HG02981 (cell line): ENCODE results near the gene DOK4.

Experiments
- ATAC-seq: cut with Tn5 transposase; IDR thresholded peaks from one replicate; pipeline ENCODE4 v1.9.1; 2021; ENCODE audit warnings: mild to moderate bottlenecking, moderate library complexity; ENCODE audit not compliant: unreplicated experiment

Gene DOK4

GRCh38 chr16:57519796-57520360, 33.6 kb upstream of the DOK4 start:
- ATAC-seq = no peak

GRCh38 chr16:57518922-57519321, 32.6 kb upstream of the DOK4 start:
- no peak for ATAC-seq

GRCh38 chr16:57518520-57518919, 32.2 kb upstream of the DOK4 start:
- ATAC-seq = no peak

- ATAC-seq = no peak
Observed at GRCh38 chr16:57517397-57518367, 31.4 kb upstream of the DOK4 start.

GRCh38 chr16:57516773-57517172, 30.5 kb upstream of the DOK4 start:
- ATAC-seq = no peak

GRCh38 chr16:57516176-57516725, 30.0 kb upstream of the DOK4 start:
- no peak for ATAC-seq

- no peak for ATAC-seq
Observed at GRCh38 chr16:57514791-57515600, 28.7 kb upstream of the DOK4 start.

GRCh38 chr16:57514371-57514770, 28.1 kb upstream of the DOK4 start:
- ATAC-seq = no peak

GRCh38 chr16:57513371-57514102, 27.2 kb upstream of the DOK4 start:
- no peak for ATAC-seq

- no peak for ATAC-seq
Observed at GRCh38 chr16:57512296-57513001, 26.2 kb upstream of the DOK4 start.

- no peak for ATAC-seq
Observed at GRCh38 chr16:57510016-57510871, 24.0 kb upstream of the DOK4 start.

- no peak for ATAC-seq
Observed at GRCh38 chr16:57509231-57509923, 23.1 kb upstream of the DOK4 start.

GRCh38 chr16:57508035-57508425, 21.7 kb upstream of the DOK4 start:
- ATAC-seq = no peak

- no peak for ATAC-seq
Observed at GRCh38 chr16:57507136-57508034, 21.1 kb upstream of the DOK4 start.

GRCh38 chr16:57505169-57505568, 18.9 kb upstream of the DOK4 start:
- ATAC-seq = no peak

GRCh38 chr16:57504491-57504890, 18.2 kb upstream of the DOK4 start:
- ATAC-seq = no peak

- ATAC-seq = no peak
Observed at GRCh38 chr16:57504001-57504400, 17.7 kb upstream of the DOK4 start.
